HG03354 (cell line): ENCODE results near the gene CPA4.

Experiments
- ATAC-seq: cut with Tn5 transposase; IDR thresholded peaks from one replicate; pipeline ENCODE4 v1.9.1; 2021; ENCODE audit warnings: mild to moderate bottlenecking; ENCODE audit not compliant: unreplicated experiment, poor library complexity, severe bottlenecking

Gene CPA4

GRCh38 chr7:130356876-130357611, 64.1 kb downstream of the CPA4 start:
- no peak for ATAC-seq

- ATAC-seq: no peak
Measured at GRCh38 chr7:130358471-130358870, 65.5 kb downstream of the CPA4 start.

GRCh38 chr7:130359276-130359857, 66.4 kb downstream of the CPA4 start:
- ATAC-seq: no peak

GRCh38 chr7:130360518-130360917, 67.6 kb downstream of the CPA4 start:
- ATAC-seq: no peak

DNA sequence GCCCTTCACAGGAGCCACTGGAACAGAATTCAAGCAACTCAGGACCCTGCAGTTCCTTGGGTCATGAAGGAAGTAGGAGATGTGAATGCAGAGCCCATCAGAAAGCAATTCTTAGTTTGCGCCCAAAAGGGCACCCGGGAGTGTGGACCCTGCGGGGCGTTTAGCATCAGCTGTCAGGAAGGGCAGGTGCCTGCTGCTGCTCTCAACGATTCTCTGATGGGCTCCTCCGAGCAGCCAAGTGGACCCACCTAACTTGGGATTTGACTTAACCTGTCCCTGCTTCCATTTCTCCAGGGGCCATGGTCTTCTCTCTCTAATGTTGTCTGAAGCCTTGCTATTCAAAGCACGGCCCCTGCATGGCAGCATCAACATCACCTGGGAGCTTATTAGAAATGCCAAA, 68.7 kb downstream of the CPA4 start:
- ATAC-seq: no peak

DNA sequence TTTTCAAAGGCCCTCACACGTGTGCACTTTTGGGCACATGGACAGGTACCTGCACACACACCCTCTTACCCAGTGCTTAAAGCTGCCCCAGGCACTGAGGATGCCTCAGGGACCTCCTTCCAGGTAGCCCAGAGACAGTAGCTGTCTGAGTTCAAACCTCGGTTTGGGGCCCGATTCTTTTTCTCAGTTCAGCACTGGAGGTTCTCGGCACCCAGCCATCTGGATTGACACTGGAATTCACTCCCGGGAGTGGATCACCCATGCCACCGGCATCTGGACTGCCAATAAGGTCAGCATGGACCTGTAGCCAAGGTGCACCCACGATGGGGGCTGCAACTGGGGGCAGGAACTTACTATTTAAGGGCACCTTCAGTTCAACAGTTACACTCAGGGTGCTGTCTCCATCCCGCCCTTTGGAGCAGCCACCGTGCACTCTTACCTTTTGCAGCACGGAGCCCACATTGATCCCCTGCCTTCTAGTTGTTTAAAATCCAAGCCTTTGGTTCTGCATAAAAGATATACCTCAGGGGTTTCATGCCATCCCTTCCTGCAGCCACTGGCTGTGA, 69.4 kb downstream of the CPA4 start:
- no peak for ATAC-seq

DNA sequence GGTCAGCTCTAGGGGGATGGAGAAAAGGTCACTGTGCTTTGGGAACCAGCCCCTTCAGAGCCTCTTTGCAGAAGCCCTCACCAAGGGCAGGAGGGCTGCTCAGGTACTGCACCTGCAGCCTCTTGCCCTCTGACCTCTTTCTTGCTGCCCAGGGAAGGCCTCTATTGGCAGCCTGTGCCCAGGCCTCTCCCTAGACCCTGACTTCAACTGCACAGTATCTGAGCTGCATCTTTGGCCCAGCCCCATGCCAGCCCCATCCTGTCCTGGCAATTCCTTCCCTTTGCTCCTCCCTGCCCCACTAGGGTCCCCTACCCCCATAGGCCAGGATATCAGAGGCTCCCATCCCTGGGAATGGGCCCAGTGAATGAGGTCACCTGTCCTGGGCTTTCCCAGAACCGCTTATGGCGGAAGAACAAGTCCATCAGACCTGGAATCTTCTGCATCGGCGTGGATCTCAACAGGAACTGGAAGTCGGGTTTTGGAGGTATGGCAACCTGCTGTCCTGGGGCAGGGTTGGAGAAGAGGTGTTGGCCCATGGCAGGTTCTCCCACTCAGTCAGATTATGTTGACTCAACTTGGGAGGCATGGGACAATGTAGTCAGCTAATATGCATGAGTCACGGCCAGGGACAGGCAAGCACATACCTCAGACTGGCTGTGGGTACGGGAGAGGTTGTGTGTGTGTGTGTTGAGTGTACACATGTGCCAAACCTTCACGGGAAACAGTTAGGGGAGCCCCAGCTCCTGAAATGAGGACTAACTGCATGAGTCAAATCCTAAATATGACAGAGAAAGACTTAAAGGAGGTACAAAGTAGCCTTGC, 70.3 kb downstream of the CPA4 start:
- no peak for ATAC-seq

- no peak for ATAC-seq
Measured at GRCh38 chr7:130364451-130364850, 71.5 kb downstream of the CPA4 start.

DNA sequence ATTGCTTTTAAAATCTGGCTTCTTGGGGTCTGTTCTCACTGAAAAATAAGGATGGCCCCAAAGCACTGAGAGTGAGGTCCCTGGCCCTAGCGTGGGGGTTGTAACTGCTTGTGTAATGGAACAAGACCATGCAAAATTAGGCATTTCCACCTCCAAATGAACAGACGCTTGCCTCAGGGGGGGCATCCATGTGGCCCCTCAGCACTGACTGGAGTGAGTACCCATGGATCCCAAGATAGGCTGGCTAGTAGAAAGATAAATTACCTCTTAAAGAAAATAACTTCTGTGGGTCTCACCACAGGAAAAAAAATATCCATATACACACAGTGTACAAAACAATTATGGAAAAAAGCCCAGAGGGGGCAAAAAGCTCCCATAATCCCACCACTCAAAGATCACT, 72.1 kb downstream of the CPA4 start:
- no peak for ATAC-seq

DNA sequence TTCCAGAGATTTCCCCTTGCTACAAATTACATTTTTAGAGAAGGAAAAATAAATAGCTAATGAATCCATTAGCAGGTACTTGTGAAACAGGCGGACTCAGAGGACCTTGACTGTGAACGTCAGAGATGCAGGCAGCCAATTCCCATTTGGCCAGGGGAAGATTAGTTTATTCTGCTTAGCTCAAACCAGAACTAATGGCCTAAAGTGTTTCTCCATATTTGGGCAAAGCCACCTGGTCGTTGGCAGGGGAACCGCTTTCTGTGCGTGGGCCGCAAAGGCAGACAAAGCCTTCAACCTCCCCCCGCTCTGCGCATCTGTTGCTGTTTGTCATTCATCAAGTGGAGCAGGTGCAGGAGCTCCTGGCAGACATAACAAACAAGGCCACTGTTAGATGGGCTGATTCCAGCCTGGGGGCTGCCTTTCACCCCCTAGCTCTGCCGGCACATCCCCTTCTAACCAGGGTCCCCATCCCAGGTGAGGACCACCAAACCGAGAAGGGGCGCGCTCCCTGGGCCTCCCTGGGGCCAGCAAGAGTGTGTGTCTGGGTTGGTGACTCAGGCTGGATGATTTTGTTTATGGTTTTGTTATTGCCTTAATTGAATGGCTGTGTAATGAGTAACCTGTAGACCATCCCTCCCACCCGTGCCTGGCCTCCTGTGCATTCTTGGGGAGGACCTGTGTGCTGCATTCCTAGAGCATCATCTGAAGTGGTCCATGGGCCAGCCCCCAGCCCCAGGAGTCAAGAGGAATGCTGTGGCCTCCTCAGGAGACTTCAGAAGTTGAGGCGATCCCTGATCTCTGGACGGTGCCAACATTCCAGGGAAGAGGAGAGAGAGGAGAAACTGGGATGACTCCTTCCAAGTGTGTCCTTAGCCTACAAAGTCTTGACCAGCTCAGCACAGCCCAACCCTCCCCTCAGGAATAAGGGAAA, 72.8 kb downstream of the CPA4 start:
- ATAC-seq: peak; percentile 82

DNA sequence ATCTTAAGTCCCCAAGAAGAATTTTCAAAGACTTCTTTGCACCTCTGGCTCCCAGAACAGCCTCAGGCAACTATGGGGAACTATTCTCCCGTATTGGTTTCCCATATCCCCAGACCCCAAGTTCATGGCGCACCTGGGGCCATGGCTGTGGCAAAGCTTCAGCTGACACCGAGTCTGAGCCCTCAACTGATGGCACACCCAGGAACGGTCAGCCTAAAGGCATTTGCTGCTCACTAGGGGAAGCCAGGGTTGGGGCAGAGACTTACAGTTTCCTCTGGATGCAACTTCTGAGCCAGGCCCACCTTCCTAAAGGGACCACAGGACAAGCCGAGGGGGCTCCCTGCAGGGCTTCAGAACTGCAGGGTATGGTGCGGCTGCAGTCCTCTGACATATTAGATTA, 73.6 kb downstream of the CPA4 start:
- ATAC-seq: no peak

GRCh38 chr7:130367088-130367755, 74.3 kb downstream of the CPA4 start:
- ATAC-seq: no peak

DNA sequence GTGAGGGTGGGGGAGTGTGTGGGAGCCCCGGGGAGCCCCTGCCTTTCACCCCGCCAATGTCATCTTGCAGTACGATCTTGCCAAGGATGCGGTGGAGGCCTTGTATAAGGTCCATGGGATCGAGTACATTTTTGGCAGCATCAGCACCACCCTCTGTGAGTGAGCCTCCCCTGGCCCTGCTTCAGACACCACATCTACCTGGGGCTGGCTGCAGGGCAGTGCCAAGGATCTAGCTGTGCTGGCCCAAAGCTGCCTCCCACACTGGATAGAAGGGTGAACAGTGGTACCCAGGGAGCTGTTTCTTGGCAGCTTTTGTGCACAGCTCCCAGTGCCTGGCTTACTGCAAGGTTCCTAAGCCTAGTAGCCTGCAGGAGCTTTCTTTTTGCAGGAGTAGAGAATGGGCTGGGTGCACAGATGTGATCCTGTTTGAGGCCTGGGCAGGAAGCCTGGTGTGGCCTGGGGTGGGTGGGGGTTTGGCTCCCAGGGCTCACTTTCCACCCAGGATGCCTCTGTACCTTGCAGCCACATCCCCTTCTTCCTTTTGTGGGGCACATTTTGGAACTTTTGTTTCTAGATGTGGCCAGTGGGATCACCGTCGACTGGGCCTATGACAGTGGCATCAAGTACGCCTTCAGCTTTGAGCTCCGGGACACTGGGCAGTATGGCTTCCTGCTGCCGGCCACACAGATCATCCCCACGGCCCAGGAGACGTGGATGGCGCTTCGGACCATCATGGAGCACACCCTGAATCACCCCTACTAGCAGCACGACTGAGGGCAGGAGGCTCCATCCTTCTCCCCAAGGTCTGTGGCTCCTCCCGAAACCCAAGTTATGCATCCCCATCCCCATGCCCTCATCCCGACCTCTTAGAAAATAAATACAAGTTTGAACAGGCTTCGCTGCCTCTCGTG, 75.1 kb downstream of the CPA4 start:
- ATAC-seq: no peak

GRCh38 chr7:130369110-130369711, 76.2 kb downstream of the CPA4 start:
- no peak for ATAC-seq

DNA sequence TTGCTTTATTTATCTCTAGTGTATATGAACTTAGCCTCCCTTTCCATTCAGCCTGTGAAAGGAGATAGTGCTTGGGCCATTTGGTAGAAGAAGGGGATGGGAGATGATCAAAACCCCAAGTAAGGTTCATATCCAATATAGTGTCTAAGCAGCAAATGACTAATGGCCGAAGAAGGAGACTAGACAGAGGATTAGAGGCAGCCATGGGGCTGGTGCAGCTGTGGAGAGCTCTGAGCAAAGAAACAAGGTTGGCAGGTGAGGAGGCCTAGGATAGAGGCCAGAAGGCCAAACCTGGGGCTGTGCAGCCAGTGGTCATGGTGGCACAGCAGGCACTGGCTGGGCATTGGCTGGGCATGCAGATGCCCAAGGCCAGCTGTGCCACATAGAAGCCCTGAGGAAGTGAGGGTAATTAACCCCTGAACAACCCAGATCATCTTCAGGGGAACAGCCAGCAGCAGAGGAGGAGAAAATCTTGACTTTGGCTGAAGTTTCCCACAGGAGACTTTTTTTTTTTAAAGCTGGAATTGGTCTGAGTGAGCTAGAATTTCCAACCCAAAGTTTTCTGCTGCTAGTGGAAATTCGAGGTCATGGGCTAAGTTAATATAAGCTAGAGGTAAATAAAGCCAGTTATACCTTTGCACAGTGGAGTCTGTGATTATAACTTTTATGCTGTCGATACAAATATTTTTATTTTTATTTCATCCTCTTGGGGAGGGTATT, 77.0 kb downstream of the CPA4 start:
- no peak for ATAC-seq

GRCh38 chr7:130371046-130371445, 78.1 kb downstream of the CPA4 start:
- ATAC-seq: no peak
